ENCODE data around the gene PAK4.

- no peak for TF ChIP-seq POLR2A (IDR thresholded peaks at IDR 0.05; ENCODE audit: low read length)
- TF ChIP-seq GATA1 (IDR thresholded peaks at IDR 0.05; ENCODE audit: low read depth, low read length), result no peak
Observed at GRCh38 chr19:39131255-39131755, 5.7 kb downstream of the PAK4 start.
